NT2/D1 (cell line): Measurements from ENCODE around the gene SEPSECS.
A peak's percentile ranks its signal among the peaks of the same experiment; 100 is the strongest.

ENCODE experiments used
- DNase-seq: peaks from one replicate; pipeline ENCODE4 v3.0.0-alpha.2; 2011; ENCODE audit warnings: low read depth, low spot score
- H3K27me3 ChIP-seq: 2 replicates; pipeline ENCODE4 v1.6.0; 2011; ENCODE audit warnings: mild to moderate bottlenecking; ENCODE audit not compliant: insufficient read length, insufficient read depth
- H3K36me3 ChIP-seq: 2 replicates; pipeline ENCODE4 v1.6.1; 2011; ENCODE audit warnings: mild to moderate bottlenecking, low read length, mixed read lengths; ENCODE audit not compliant: insufficient read depth, insufficient read length
- H3K4me1 ChIP-seq: 2 replicates; pipeline ENCODE4 v1.5.1; 2011; ENCODE audit not compliant: insufficient read depth, insufficient read length
- H3K4me3 ChIP-seq: 2 replicates; pipeline ENCODE4 v1.5.1; 2011; ENCODE audit warnings: low read depth; ENCODE audit not compliant: insufficient read length
- H3K9ac ChIP-seq: 2 replicates; pipeline ENCODE4 v1.6.0; 2011; ENCODE audit warnings: low read depth; ENCODE audit not compliant: insufficient read length
- H3K9me3 ChIP-seq: 2 replicates; pipeline ENCODE4 v1.5.1; 2011; ENCODE audit warnings: mild to moderate bottlenecking, low read length; ENCODE audit not compliant: insufficient read depth
- SUZ12 ChIP-seq: IDR thresholded peaks from 2 replicates; pipeline ENCODE4 v1.6.1; 2011; ENCODE audit not compliant: insufficient read length, insufficient read depth; ENCODE audit errors: extremely low read depth
- YY1 ChIP-seq: IDR thresholded peaks from 2 replicates; pipeline ENCODE4 v1.6.1; 2011; ENCODE audit not compliant: insufficient read length, insufficient read depth
- ZNF274 ChIP-seq: IDR thresholded peaks from 2 replicates; pipeline ENCODE4 v1.6.1; 2011; ENCODE audit warnings: mild to moderate bottlenecking, low read depth, low read length

The SEPSECS gene

GRCh38 chr4:25165916-25166315 lies 5.7 kb upstream of the SEPSECS start:
- H3K4me1 ChIP-seq = no peaks in the 10 kb centered on the region
- no peak for DNase-seq
- no peak for TF ChIP-seq ZNF274
- no peak for TF ChIP-seq YY1
- no peak for TF ChIP-seq SUZ12
- peaks cover 5% of the 10 kb centered on the region; the same call in 1 of the 2 replicates for H3K9me3 ChIP-seq
- no peak overlapping the region for H3K4me3 ChIP-seq
- H3K27me3 ChIP-seq = no peaks in the 10 kb centered on the region
- no peak overlapping the region for H3K9ac ChIP-seq
- no peaks in the 10 kb centered on the region for H3K36me3 ChIP-seq

- H3K27me3 ChIP-seq = no peaks in the 10 kb centered on the region
- H3K36me3 ChIP-seq = no peaks in the 10 kb centered on the region
- TF ChIP-seq ZNF274 = no peak
- no peak for TF ChIP-seq YY1
- no peak for TF ChIP-seq SUZ12
- H3K4me1 ChIP-seq = no peaks in the 10 kb centered on the region
- H3K4me3 ChIP-seq = no peak overlapping the region
- no peak overlapping the region for H3K9ac ChIP-seq
- DNase-seq = no peak
- H3K9me3 ChIP-seq = peaks cover 5% of the 10 kb centered on the region; the same call in 1 of the 2 replicates
These were observed 2.9 kb upstream of the SEPSECS start for GRCh38 chr4:25163196-25163595.

- H3K4me1 ChIP-seq = no peaks in the 10 kb centered on the region
- no peak for DNase-seq
- no peaks in the 10 kb centered on the region for H3K27me3 ChIP-seq
- no peak overlapping the region for H3K9ac ChIP-seq
- H3K9me3 ChIP-seq = peaks cover 5% of the 10 kb centered on the region; the same call in 1 of the 2 replicates
- TF ChIP-seq YY1 (no peak), ZNF274 (no peak), SUZ12 (no peak)
- H3K4me3 ChIP-seq = no peak overlapping the region
- H3K36me3 ChIP-seq = no peaks in the 10 kb centered on the region
These were observed 2.3 kb upstream of the SEPSECS start for GRCh38 chr4:25162566-25162965.

- H3K27me3 ChIP-seq = no peaks in the 10 kb centered on the region
- peaks cover 2% of the 10 kb centered on the region for H3K36me3 ChIP-seq
- DNase-seq = no peak
- TF ChIP-seq SUZ12 = no peak
- no peak for TF ChIP-seq YY1
- no peak for TF ChIP-seq ZNF274
- no peak overlapping the region for H3K4me3 ChIP-seq
- H3K4me1 ChIP-seq = no peaks in the 10 kb centered on the region
- H3K9ac ChIP-seq = no peak overlapping the region
- peaks cover 5% of the 10 kb centered on the region; the same call in 1 of the 2 replicates for H3K9me3 ChIP-seq
These were observed 1.3 kb upstream of the SEPSECS start for GRCh38 chr4:25161593-25161950.

GRCh38 chr4:25160714-25161592 lies 704 bp upstream of the SEPSECS start:
- peaks cover 5% of the 10 kb centered on the region for H3K36me3 ChIP-seq
- peak overlapping the region; percentile 78 for H3K9ac ChIP-seq
- H3K4me3 ChIP-seq = peak overlapping the region; percentile 79
- peaks cover 2% of the 10 kb centered on the region; the same call in 1 of the 2 replicates for H3K9me3 ChIP-seq
- no peaks in the 10 kb centered on the region for H3K4me1 ChIP-seq
- H3K27me3 ChIP-seq = no peaks in the 10 kb centered on the region
- DNase-seq = no peak
- TF ChIP-seq ZNF274 (no peak), YY1 (no peak), SUZ12 (no peak)

- TF ChIP-seq SUZ12 = no peak
- TF ChIP-seq YY1 = no peak
- TF ChIP-seq ZNF274 = no peak
- no peaks in the 10 kb centered on the region for H3K9me3 ChIP-seq
- H3K4me1 ChIP-seq = no peaks in the 10 kb centered on the region
- H3K27me3 ChIP-seq = no peaks in the 10 kb centered on the region
- H3K9ac ChIP-seq = no peak overlapping the region
- H3K36me3 ChIP-seq = peaks cover 8% of the 10 kb centered on the region
- no peak overlapping the region for H3K4me3 ChIP-seq
- DNase-seq = no peak
These were observed 1.4 kb downstream of the SEPSECS start for GRCh38 chr4:25158817-25159216.

- H3K4me3 ChIP-seq = no peak overlapping the region
- H3K36me3 ChIP-seq = peaks cover 8% of the 10 kb centered on the region
- H3K27me3 ChIP-seq = no peaks in the 10 kb centered on the region
- DNase-seq = no peak
- no peak overlapping the region for H3K9ac ChIP-seq
- no peaks in the 10 kb centered on the region for H3K4me1 ChIP-seq
- H3K9me3 ChIP-seq = no peaks in the 10 kb centered on the region
- TF ChIP-seq ZNF274 (no peak), SUZ12 (no peak), YY1 (no peak)
These were observed 3.2 kb downstream of the SEPSECS start for GRCh38 chr4:25157081-25157480.
